OCI-LY7 (cell line): Measurements from ENCODE around the gene CS. TPM values are rescaled to one million over a fixed set of nuclear protein-coding genes. Genes with fewer than 3 reads are reported as not detected.

ENCODE experiments used
- BruUV-seq: library from RNA; stranded (reverse); fragments of 400-500 nt; replicated peaks from 2 replicates; lab custom pipeline; 2021; lab: Mats Ljungman, UMichigan
- CTCF ChIA-PET: fragments of 300-600 bp; sonication (Branson Sonifier 250); formaldehyde crosslinking; loops from one replicate; lab custom pipeline; 2022; ENCODE audit warnings: antibody characterized with exemption; ENCODE audit not compliant: unreplicated experiment; lab: Charles Lee
- POLR2A ChIA-PET: fragments of 300-600 bp; sonication (Branson Sonifier 250); formaldehyde crosslinking; loops from one replicate; lab custom pipeline; 2022; ENCODE audit warnings: antibody characterized with exemption; lab: Charles Lee
- DNase-seq: peaks from one replicate; pipeline ENCODE4 v3.0.0-alpha.2; 2015; ENCODE audit warnings: low spot score
- H2AFZ ChIP-seq: fragments of 200-600 bp; sonication (generic), shearing (Covaris generic); 2 replicates; pipeline ENCODE4 v1.6.1; 2014; ENCODE audit warnings: mild to moderate bottlenecking, antibody characterized with exemption, low read length, moderate library complexity
- H3K27ac ChIP-seq: fragments of 200-600 bp; sonication (generic); 2 replicates; pipeline ENCODE4 v1.5.1; 2014; ENCODE audit warnings: mixed run types, low read depth, mild to moderate bottlenecking, moderate library complexity, low read length, inconsistent platforms; ENCODE audit not compliant: poor library complexity, severe bottlenecking
- H3K36me3 ChIP-seq: fragments of 200-600 bp; sonication (generic); 2 replicates; pipeline ENCODE4 v1.6.1; 2014; ENCODE audit warnings: mild to moderate bottlenecking, antibody characterized with exemption, low read length, moderate library complexity, mixed read lengths; ENCODE audit not compliant: insufficient read depth
- H3K4me1 ChIP-seq: fragments of 200-600 bp; sonication (generic); 2 replicates; pipeline ENCODE4 v1.5.1; 2014; ENCODE audit warnings: mild to moderate bottlenecking, low read length; ENCODE audit not compliant: insufficient read depth, poor library complexity, severe bottlenecking
- H3K4me2 ChIP-seq: fragments of 200-600 bp; sonication (generic); 2 replicates; pipeline ENCODE4 v1.6.1; 2014; ENCODE audit warnings: mild to moderate bottlenecking, low read length
- H3K4me3 ChIP-seq: fragments of 200-600 bp; sonication (generic); 2 replicates; pipeline ENCODE4 v1.5.1; 2014; ENCODE audit warnings: mild to moderate bottlenecking, low read depth, low read length; ENCODE audit not compliant: poor library complexity, severe bottlenecking
- H3K79me2 ChIP-seq: fragments of 200-600 bp; sonication (generic); 2 replicates; pipeline ENCODE4 v1.6.1; 2016; ENCODE audit warnings: low read depth, mild to moderate bottlenecking, low read length, moderate library complexity, mixed read lengths; ENCODE audit not compliant: insufficient read depth
- H3K9me2 ChIP-seq: fragments of 200-600 bp; sonication (generic); 2 replicates; pipeline ENCODE4 v1.6.1; 2016; ENCODE audit warnings: mild to moderate bottlenecking, low read length, mixed read lengths; ENCODE audit not compliant: insufficient read depth
- H3K9me3 ChIP-seq: fragments of 200-600 bp; sonication (generic); 2 replicates; pipeline ENCODE4 v1.6.1; 2014; ENCODE audit warnings: mild to moderate bottlenecking, mixed run types, low read length, mixed read lengths
- H4K20me1 ChIP-seq: fragments of 200-600 bp; sonication (generic); 2 replicates; pipeline ENCODE4 v1.6.1; 2014; ENCODE audit warnings: mild to moderate bottlenecking, antibody characterized with exemption, low read length, moderate library complexity, mixed read lengths; ENCODE audit not compliant: insufficient read depth
- CTCF ChIP-seq: fragments of 200-600 bp; sonication (generic); conservative IDR thresholded peaks from 2 replicates; pipeline ENCODE4 v1.5.1; 2014; ENCODE audit warnings: mild to moderate bottlenecking, antibody characterized with exemption, low read length, moderate library complexity, mixed read lengths
- EZH2phosphoT487 ChIP-seq: fragments of 200-600 bp; sonication (generic); IDR thresholded peaks from 2 replicates; pipeline ENCODE4 v1.6.1; 2018; ENCODE audit warnings: low read depth, borderline replicate concordance, mild to moderate bottlenecking, mixed run types, antibody characterized with exemption, low read length, moderate library complexity, mixed read lengths
- intact Hi-C: fragments of 100-400 bp; cut with micrococcal nuclease; formaldehyde crosslinking; loops from one replicate; pipeline ENCODE4 v1.10.0; 2022; ENCODE audit not compliant: unreplicated experiment
- total RNA-seq, 2 experiments: library from RNA; depleted of rRNA in 1 of 2; stranded (reverse); fragments of >200 nt in 1 of 2; shearing (Covaris generic) in 1 of 2; gene quantifications; 2 replicates each; pipeline ENCODE4 v1.2.3, GENCODE V29; 2014 to 2022

CS gene
- total RNA-seq, 2 experiments from 2014 or later: 154 to 262 TPM

- no peak for DNase-seq
- ChIA-PET CTCF (no interaction called here), POLR2A (interaction anchor here (0.7 to 1.8 kb wide), 3 partner anchors 9 to 33 kb away, joined by 3 to 5 read pairs (median 3); no protein-coding TSS in a partner anchor)
- no peak for TF ChIP-seq CTCF
- TF ChIP-seq EZH2phosphoT487: no peak
- Histone ChIP-seq H3K4me2 (peak overlapping the region; percentile 89), H3K9me3 (no peaks in the 10 kb centered on the region), H3K4me1 (peaks cover 61% of the 10 kb centered on the region), H4K20me1 (0 out of 2 replicates have a peak, but pooled peaks cover 11% of the 10 kb centered on the region), H3K79me2 (peaks cover 53% of the 10 kb centered on the region), H3K9me2 (no peaks in the 10 kb centered on the region), H3K4me3 (peak overlapping the region; percentile 79), H2AFZ (peak overlapping the region; percentile 64; the same call in 1 of the 2 replicates), H3K36me3 (peaks cover 54% of the 10 kb centered on the region), H3K27ac (peak overlapping the region; percentile 75)
- TSS peak; percentile 88 for BruUV-seq
- intact Hi-C loops: loop anchor here (2.0 kb wide), 1 partner anchor 108 kb away; no protein-coding TSS in a partner anchor
Measured at GRCh38 chr12:56300644-56301464, 724 bp upstream of the CS start.

GRCh38 chr12:56299308-56299852, 750 bp downstream of the CS start:
- Histone ChIP-seq H4K20me1 (0 out of 2 replicates have a peak, but pooled peaks cover 11% of the 10 kb centered on the region), H3K4me3 (peak overlapping the region; percentile 79), H3K79me2 (peaks cover 67% of the 10 kb centered on the region), H2AFZ (no peak overlapping the region), H3K27ac (peak overlapping the region; percentile 75), H3K4me1 (peaks cover 62% of the 10 kb centered on the region), H3K9me2 (no peaks in the 10 kb centered on the region), H3K9me3 (no peaks in the 10 kb centered on the region), H3K4me2 (peak overlapping the region; percentile 99), H3K36me3 (peaks cover 56% of the 10 kb centered on the region)
- CTCF ChIA-PET: interaction anchor here (1.4 kb wide), 1 partner anchor 16 kb away, joined by 12 read pairs; the partner anchor contains the start of gene CNPY2
- TF ChIP-seq EZH2phosphoT487: no peak
- no peak for TF ChIP-seq CTCF
- POLR2A ChIA-PET: interaction anchor here (0.6 to 1.8 kb wide), 7 partner anchors 16 to 162 kb away, joined by 3 to 5 read pairs (median 4); partner anchors contain the start of gene RNF41
- BruUV-seq: TSS peak; percentile 69
- peak; percentile 43 for DNase-seq
- intact Hi-C loops: no loop called here
